ENCODE measurements around the gene FCER2. TPM values are rescaled to one million over a fixed set of nuclear protein-coding genes. Genes with fewer than 3 reads are reported as not detected.

FCER2 gene
- total RNA-seq, 1 experiment from 2014 or later, result not detected

- no TSS peak for BruUV-seq (replicated peaks)
- ATAC-seq, result no peak
- intact Hi-C loops (cut with micrococcal nuclease), result no loop called here
These were observed 63.0 kb downstream of the FCER2 start for GRCh38 chr19:7638802-7639465.

More at GRCh38 chr19:7638802-7639465, 63.0 kb downstream of the FCER2 start:
- no peak overlapping the region for H3K27ac ChIP-seq (ENCODE audit: low read length)
- H3K27me3 ChIP-seq (ENCODE audit: low read length), result no peaks in the 10 kb centered on the region
- H3K4me1 ChIP-seq (ENCODE audit: insufficient read depth, low read length), result peaks cover 3% of the 10 kb centered on the region; the same call in 1 of the 2 replicates
- H2AFZ ChIP-seq (ENCODE audit: low read length), result no peak overlapping the region
- no peak overlapping the region for H3K4me3 ChIP-seq (ENCODE audit: low read length)
- H3K9ac ChIP-seq (ENCODE audit: low read length), result no peak overlapping the region
- H3K9me2 ChIP-seq (replicated peaks; ENCODE audit: low read length), result no peaks in the 10 kb centered on the region
- no peaks in the 10 kb centered on the region for H3F3A ChIP-seq (ENCODE audit: low read length, unreplicated experiment)
- H4K20me1 ChIP-seq (ENCODE audit: low read length), result no peaks in the 10 kb centered on the region
- POLR2A ChIA-PET (ENCODE audit: unreplicated experiment), result no interaction called here
- CTCF ChIA-PET, result no interaction called here
- peaks cover 23% of the 10 kb centered on the region for H3K79me2 ChIP-seq (ENCODE audit: low read length)
- no peak for TF ChIP-seq CTCF (conservative IDR thresholded peaks at IDR 0.05; ENCODE audit: low read depth, low read length)
- no peak overlapping the region for H3K4me2 ChIP-seq (ENCODE audit: low read length)
- H3K9me3 ChIP-seq (ENCODE audit: low read length), result no peaks in the 10 kb centered on the region
- no peaks in the 10 kb centered on the region for H3K36me3 ChIP-seq (ENCODE audit: low read depth, low read length)
- no peak for DNase-seq

Other genes with a start within 250 kb of the FCER2 start
- 6.6 and 8.6 TPM in 2 replicates for gene PEX11G, start 213.1 kb downstream of the FCER2 start, total RNA-seq (2014; rRNA removed)
- gene ZNF358, start 186.0 kb downstream of the FCER2 start, total RNA-seq (2014; rRNA removed), result 41.6 and 53.4 TPM in 2 replicates
- 10.2 and 22.9 TPM in 2 replicates for gene MCOLN1, start 179.5 kb downstream of the FCER2 start, total RNA-seq (2014; rRNA removed)
- 217 and 291 TPM in 2 replicates for gene PNPLA6, start 166.4 kb downstream of the FCER2 start, total RNA-seq (2014; rRNA removed)
- gene CAMSAP3, start 106.3 kb downstream of the FCER2 start, total RNA-seq (2014; rRNA removed), result 16.6 and 25.4 TPM in 2 replicates
- 81.1 and 84.4 TPM in 2 replicates for gene XAB2, start 72.6 kb downstream of the FCER2 start, total RNA-seq (2014; rRNA removed)
- gene PET100, start 72.3 kb downstream of the FCER2 start, total RNA-seq (2014; rRNA removed), result 101 and 141 TPM in 2 replicates
- not detected in 2 replicates for gene PCP2, start 68.4 kb downstream of the FCER2 start, total RNA-seq (2014; rRNA removed)
- gene STXBP2, start 65.0 kb downstream of the FCER2 start, total RNA-seq (2014; rRNA removed), result 133 and 149 TPM in 2 replicates
- gene RETN, start 33.1 kb downstream of the FCER2 start, total RNA-seq (2014; rRNA removed), result not detected in 2 replicates
- not detected in 2 replicates for gene MCEMP1, start 25.0 kb downstream of the FCER2 start, total RNA-seq (2014; rRNA removed)
- gene TRAPPC5, start 21.3 kb downstream of the FCER2 start, total RNA-seq (2014; rRNA removed), result 317 and 376 TPM in 2 replicates
- gene CLEC4G, start 30.0 kb upstream of the FCER2 start, total RNA-seq (2014; rRNA removed), result not detected in 2 replicates
- gene CD209, start 45.4 kb upstream of the FCER2 start, total RNA-seq (2014; rRNA removed), result not detected in 2 replicates
- gene CLEC4M, start 61.1 kb upstream of the FCER2 start, total RNA-seq (2014; rRNA removed), result not detected in 2 replicates
- gene EVI5L, start 128.1 kb upstream of the FCER2 start, total RNA-seq (2014; rRNA removed), result 29.5 and 42.4 TPM in 2 replicates
- gene PRR36, start 172.3 kb upstream of the FCER2 start, total RNA-seq (2014; rRNA removed), result 2.4 and 2.5 TPM in 2 replicates
- gene LRRC8E, start 186.4 kb upstream of the FCER2 start, total RNA-seq (2014; rRNA removed), result 30.8 and 35.3 TPM in 2 replicates
- 39.3 and 40.5 TPM in 2 replicates for gene MAP2K7, start 201.7 kb upstream of the FCER2 start, total RNA-seq (2014; rRNA removed)
- 10.5 and 15.5 TPM in 2 replicates for gene TGFBR3L, start 212.7 kb upstream of the FCER2 start, total RNA-seq (2014; rRNA removed)
- gene SNAPC2, start 218.2 kb upstream of the FCER2 start, total RNA-seq (2014; rRNA removed), result 40.1 and 61.7 TPM in 2 replicates
- gene CTXN1, start 224.0 kb upstream of the FCER2 start, total RNA-seq (2014; rRNA removed), result 11.4 and 40.3 TPM in 2 replicates
- gene TIMM44, start 241.5 kb upstream of the FCER2 start, total RNA-seq (2014; rRNA removed), result 191 and 262 TPM in 2 replicates

All from PC-3 (cell line).